ENCODE measurements around the gene PNISR. TPM values are rescaled to one million over a fixed set of nuclear protein-coding genes. Genes with fewer than 3 reads are reported as not detected.
A peak's percentile ranks its signal among the peaks of the same experiment; 100 is the strongest.

The PNISR gene
- total and polyA plus RNA-seq, 2 of the 13 experiments (the other 11 are each of a cell fraction or from before 2014, with no cell fraction given), result 43.0 to 48.0 TPM

- no peak for TF ChIP-seq KLF13 (CRISPR knock-in tag; IDR thresholded peaks at IDR 0.05)
- TF ChIP-seq, protein P1, sequence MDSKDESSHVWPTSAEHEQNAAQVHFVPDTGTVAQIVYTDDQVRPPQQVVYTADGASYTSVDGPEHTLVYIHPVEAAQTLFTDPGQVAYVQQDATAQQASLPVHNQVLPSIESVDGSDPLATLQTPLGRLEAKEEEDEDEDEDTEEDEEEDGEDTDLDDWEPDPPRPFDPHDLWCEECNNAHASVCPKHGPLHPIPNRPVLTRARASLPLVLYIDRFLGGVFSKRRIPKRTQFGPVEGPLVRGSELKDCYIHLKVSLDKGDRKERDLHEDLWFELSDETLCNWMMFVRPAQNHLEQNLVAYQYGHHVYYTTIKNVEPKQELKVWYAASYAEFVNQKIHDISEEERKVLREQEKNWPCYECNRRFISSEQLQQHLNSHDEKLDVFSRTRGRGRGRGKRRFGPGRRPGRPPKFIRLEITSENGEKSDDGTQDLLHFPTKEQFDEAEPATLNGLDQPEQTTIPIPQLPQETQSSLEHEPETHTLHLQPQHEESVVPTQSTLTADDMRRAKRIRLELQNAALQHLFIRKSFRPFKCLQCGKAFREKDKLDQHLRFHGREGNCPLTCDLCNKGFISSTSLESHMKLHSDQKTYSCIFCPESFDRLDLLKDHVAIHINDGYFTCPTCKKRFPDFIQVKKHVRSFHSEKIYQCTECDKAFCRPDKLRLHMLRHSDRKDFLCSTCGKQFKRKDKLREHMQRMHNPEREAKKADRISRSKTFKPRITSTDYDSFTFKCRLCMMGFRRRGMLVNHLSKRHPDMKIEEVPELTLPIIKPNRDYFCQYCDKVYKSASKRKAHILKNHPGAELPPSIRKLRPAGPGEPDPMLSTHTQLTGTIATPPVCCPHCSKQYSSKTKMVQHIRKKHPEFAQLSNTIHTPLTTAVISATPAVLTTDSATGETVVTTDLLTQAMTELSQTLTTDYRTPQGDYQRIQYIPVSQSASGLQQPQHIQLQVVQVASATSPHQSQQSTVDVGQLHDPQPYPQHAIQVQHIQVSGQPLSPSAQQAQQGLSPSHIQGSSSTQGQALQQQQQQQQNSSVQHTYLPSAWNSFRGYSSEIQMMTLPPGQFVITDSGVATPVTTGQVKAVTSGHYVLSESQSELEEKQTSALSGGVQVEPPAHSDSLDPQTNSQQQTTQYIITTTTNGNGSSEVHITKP (CRISPR knock-in tag; IDR thresholded peaks at IDR 0.05; ENCODE audit: low read depth), result peak; percentile 88; the same call in 1 of the 2 replicates
- TF ChIP-seq NFIC (IDR thresholded peaks at IDR 0.05; ENCODE audit: low read length), result no peak
- TF ChIP-seq ZFP1 (CRISPR knock-in tag; IDR thresholded peaks at IDR 0.05), result no peak
- 0 out of 2 replicates have a peak, but pooled peaks have one; percentile 21 for TF ChIP-seq KLF12 (CRISPR knock-in tag; IDR thresholded peaks at IDR 0.05; ENCODE audit: borderline replicate concordance)
- TF ChIP-seq FOXJ3 (CRISPR knock-in tag; IDR thresholded peaks at IDR 0.05; ENCODE audit: borderline replicate concordance), result peak; percentile 5; the same call in 1 of the 2 replicates
- no peak for TF ChIP-seq POLR2AphosphoS2 (IDR thresholded peaks at IDR 0.05; ENCODE audit: low read depth, low read length)
- TF ChIP-seq CEBPB (IDR thresholded peaks at IDR 0.05; ENCODE audit: borderline replicate concordance, low read depth, low read length), result no peak
- no peak for TF ChIP-seq ZBTB7B (CRISPR knock-in tag; IDR thresholded peaks at IDR 0.05)
- no peak for TF ChIP-seq ZNF263 (CRISPR knock-in tag; IDR thresholded peaks at IDR 0.05)
- TF ChIP-seq ZNF101 (CRISPR knock-in tag; IDR thresholded peaks at IDR 0.05; ENCODE audit: borderline replicate concordance, low read depth), result no peak
- TF ChIP-seq, protein P2, sequence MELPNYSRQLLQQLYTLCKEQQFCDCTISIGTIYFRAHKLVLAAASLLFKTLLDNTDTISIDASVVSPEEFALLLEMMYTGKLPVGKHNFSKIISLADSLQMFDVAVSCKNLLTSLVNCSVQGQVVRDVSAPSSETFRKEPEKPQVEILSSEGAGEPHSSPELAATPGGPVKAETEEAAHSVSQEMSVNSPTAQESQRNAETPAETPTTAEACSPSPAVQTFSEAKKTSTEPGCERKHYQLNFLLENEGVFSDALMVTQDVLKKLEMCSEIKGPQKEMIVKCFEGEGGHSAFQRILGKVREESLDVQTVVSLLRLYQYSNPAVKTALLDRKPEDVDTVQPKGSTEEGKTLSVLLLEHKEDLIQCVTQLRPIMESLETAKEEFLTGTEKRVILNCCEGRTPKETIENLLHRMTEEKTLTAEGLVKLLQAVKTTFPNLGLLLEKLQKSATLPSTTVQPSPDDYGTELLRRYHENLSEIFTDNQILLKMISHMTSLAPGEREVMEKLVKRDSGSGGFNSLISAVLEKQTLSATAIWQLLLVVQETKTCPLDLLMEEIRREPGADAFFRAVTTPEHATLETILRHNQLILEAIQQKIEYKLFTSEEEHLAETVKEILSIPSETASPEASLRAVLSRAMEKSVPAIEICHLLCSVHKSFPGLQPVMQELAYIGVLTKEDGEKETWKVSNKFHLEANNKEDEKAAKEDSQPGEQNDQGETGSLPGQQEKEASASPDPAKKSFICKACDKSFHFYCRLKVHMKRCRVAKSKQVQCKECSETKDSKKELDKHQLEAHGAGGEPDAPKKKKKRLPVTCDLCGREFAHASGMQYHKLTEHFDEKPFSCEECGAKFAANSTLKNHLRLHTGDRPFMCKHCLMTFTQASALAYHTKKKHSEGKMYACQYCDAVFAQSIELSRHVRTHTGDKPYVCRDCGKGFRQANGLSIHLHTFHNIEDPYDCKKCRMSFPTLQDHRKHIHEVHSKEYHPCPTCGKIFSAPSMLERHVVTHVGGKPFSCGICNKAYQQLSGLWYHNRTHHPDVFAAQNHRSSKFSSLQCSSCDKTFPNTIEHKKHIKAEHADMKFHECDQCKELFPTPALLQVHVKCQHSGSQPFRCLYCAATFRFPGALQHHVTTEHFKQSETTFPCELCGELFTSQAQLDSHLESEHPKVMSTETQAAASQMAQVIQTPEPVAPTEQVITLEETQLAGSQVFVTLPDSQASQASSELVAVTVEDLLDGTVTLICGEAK (IDR thresholded peaks at IDR 0.05), result no peak
- TF ChIP-seq, protein P2 (CRISPR knock-in tag; IDR thresholded peaks at IDR 0.05), result no peak
- TF ChIP-seq FOSL1 (CRISPR knock-in tag; IDR thresholded peaks at IDR 0.05; ENCODE audit: borderline replicate concordance), result no peak
- TF ChIP-seq TGIF2 (CRISPR knock-in tag; IDR thresholded peaks at IDR 0.05), result no peak
- TF ChIP-seq TAF15 (IDR thresholded peaks at IDR 0.05; ENCODE audit: low read depth, low read length, poor library complexity, severe bottlenecking), result no peak
- TF ChIP-seq MIER2 (CRISPR knock-in tag; IDR thresholded peaks at IDR 0.05), result no peak
Measured at GRCh38 chr6:99425647-99426450, 741 bp upstream of the PNISR start (continued).

All from HepG2 (cell line).